CD14-positive monocyte (primary cell): ENCODE results near the gene TRAPPC4. TPM values are rescaled to one million over a fixed set of nuclear protein-coding genes. Genes with fewer than 3 reads are reported as not detected.
A peak's percentile ranks its signal among the peaks of the same experiment; 100 is the strongest.

ENCODE experiments used
- DNase-seq, 3 donors: peaks; one replicate each; pipeline ENCODE4 v3.0.0-alpha.2; 2011 to 2022
- H2AFZ ChIP-seq: 2 replicates; pipeline ENCODE4 v1.6.0; 2012; ENCODE audit warnings: mild to moderate bottlenecking, low read depth, low read length, inconsistent platforms; ENCODE audit not compliant: insufficient read depth, poor library complexity, severe bottlenecking
- H3K27ac ChIP-seq, 2 donors: 1 replicate in 1 of 2; 2 replicates in 1 of 2; pipeline ENCODE4 v1.5.1; 2012 to 2013; ENCODE audit warnings: low read length in 2 of 2, control low read depth in 1 of 2, inconsistent platforms in 1 of 2, low read depth in 1 of 2, mild to moderate bottlenecking in 1 of 2
- H3K27me3 ChIP-seq, 2 donors: one replicate each; pipeline versions ENCODE4 v1.6.0 to v1.6.1; 2011 to 2013; ENCODE audit warnings: low read length in 2 of 2; ENCODE audit not compliant: control insufficient read depth in 2 of 2, insufficient read depth in 2 of 2
- H3K36me3 ChIP-seq, 2 donors: replicated peaks in 1 of 2; 1 replicate in 1 of 2; 2 replicates in 1 of 2; pipeline versions ENCODE4 v1.5.1 to v1.6.1; 2012 to 2013; ENCODE audit warnings: low read length in 2 of 2, control low read depth in 1 of 2, inconsistent platforms in 1 of 2, mild to moderate bottlenecking in 1 of 2; ENCODE audit not compliant: insufficient read depth in 2 of 2, control insufficient read depth in 1 of 2
- H3K4me1 ChIP-seq, 2 donors: 1 replicate in 1 of 2; 2 replicates in 1 of 2; pipeline versions ENCODE4 v1.5.1 to v1.6.1; 2012 to 2013; ENCODE audit warnings: low read length in 2 of 2, control low read depth in 1 of 2, inconsistent platforms in 1 of 2, mild to moderate bottlenecking in 1 of 2, moderate library complexity in 1 of 2; ENCODE audit not compliant: insufficient read depth in 2 of 2, control insufficient read depth in 1 of 2
- H3K4me2 ChIP-seq: replicated peaks from 2 replicates; pipeline ENCODE3; 2012; ENCODE audit warnings: low read length, moderate library complexity, mild to moderate bottlenecking; ENCODE audit not compliant: poor library complexity, severe bottlenecking; ENCODE audit errors: extremely low read depth
- H3K4me3 ChIP-seq, 3 experiments: fragments of 200-600 bp in 1 of 3; sonication (generic) in 1 of 3; replicated peaks in 1 of 3; 1 replicate in 2 of 3; 2 replicates in 1 of 3; pipeline ENCODE4 v1.5.1; 2011 to 2013; ENCODE audit warnings: low read length in 3 of 3, mild to moderate bottlenecking in 3 of 3, control low read depth in 2 of 3, low read depth in 2 of 3, inconsistent platforms in 1 of 3, moderate library complexity in 1 of 3
- H3K79me2 ChIP-seq: 2 replicates; pipeline ENCODE4 v1.6.0; 2012; ENCODE audit warnings: mild to moderate bottlenecking, control low read depth, inconsistent platforms, low read length, moderate library complexity; ENCODE audit not compliant: insufficient read depth
- H3K9ac ChIP-seq: 2 replicates; pipeline ENCODE4 v1.6.0; 2017; ENCODE audit warnings: low read length, mild to moderate bottlenecking; ENCODE audit not compliant: insufficient read depth, poor library complexity, severe bottlenecking
- H3K9me3 ChIP-seq, 2 donors: replicated peaks in 1 of 2; 1 replicate in 1 of 2; 2 replicates in 1 of 2; pipeline versions ENCODE4 v1.5.1 to v1.6.1; 2012 to 2013; ENCODE audit warnings: low read length in 2 of 2, control low read depth in 1 of 2; ENCODE audit not compliant: control insufficient read depth in 1 of 2, insufficient read depth in 1 of 2
- H4K20me1 ChIP-seq: 2 replicates; pipeline ENCODE4 v1.6.0; 2012; ENCODE audit warnings: mild to moderate bottlenecking, low read length, control low read depth, moderate library complexity; ENCODE audit not compliant: insufficient read depth
- H3K27ac Mint-ChIP-seq, 7 donors: one replicate each; pipeline ENCODE4 v1.8.0; 2020; ENCODE audit warnings: mild to moderate bottlenecking in 7 of 7, mixed read lengths in 7 of 7, moderate library complexity in 6 of 7, inconsistent platforms in 2 of 7
- H3K27me3 Mint-ChIP-seq, 3 donors: one replicate each; pipeline ENCODE4 v1.8.0; 2021 to 2022; ENCODE audit warnings: low read depth in 3 of 3, mild to moderate bottlenecking in 3 of 3, mixed read lengths in 3 of 3, moderate library complexity in 3 of 3, inconsistent platforms in 1 of 3
- H3K36me3 Mint-ChIP-seq, 2 donors: one replicate each; pipeline ENCODE4 v1.8.0; 2020; ENCODE audit warnings: mixed read lengths in 2 of 2, inconsistent platforms in 1 of 2, mild to moderate bottlenecking in 1 of 2
- H3K4me1 Mint-ChIP-seq: one replicate; pipeline ENCODE4 v1.8.0; 2020; ENCODE audit warnings: mild to moderate bottlenecking, mixed read lengths
- H3K4me3 Mint-ChIP-seq, 2 donors: one replicate each; pipeline ENCODE4 v1.8.0; 2020; ENCODE audit warnings: mild to moderate bottlenecking in 2 of 2, mixed read lengths in 2 of 2, moderate library complexity in 1 of 2
- H3K9me3 Mint-ChIP-seq, 7 donors: one replicate each; pipeline ENCODE4 v1.8.0; 2020 to 2022; ENCODE audit warnings: mixed read lengths in 7 of 7, mild to moderate bottlenecking in 6 of 7, moderate library complexity in 6 of 7, inconsistent platforms in 2 of 7
- WGBS: methylation state at CpG from one replicate; pipeline ENCODE4 v1.1.5; 2013; ENCODE audit warnings: missing lambda C conversion rate; ENCODE audit not compliant: insufficient coverage; 5-methylcytosine and 5-hydroxymethylcytosine counted together
- intact Hi-C, 2 donors: fragments of 100-400 bp; cut with micrococcal nuclease; formaldehyde crosslinking; loops; one replicate each; pipeline versions ENCODE4 v1.15.0 to v1.15.1; 2023
- polyA plus RNA-seq, 3 donors: library from polyadenylated mRNA; depleted of rRNA in 1 of 3; unstranded in 2 of 3; stranded (reverse) in 1 of 3; fragments of 300-500 nt in 2 of 3; fragments of >200 nt in 1 of 3; fragmentation: Illumina TruSeq in 2 of 3; gene quantifications; 1 replicate in 2 of 3; 2 replicates in 1 of 3; pipeline ENCODE4 v1.2.3, GENCODE V29; 2012 to 2021
- TF ChIP-seq, protein P1 (sequence below): fragments of 200-600 bp; IDR thresholded peaks from one replicate; pipeline ENCODE4 v1.8.0; 2022; ENCODE audit warnings: antibody characterized with exemption, mild to moderate bottlenecking

Gene TRAPPC4
- polyA plus RNA-seq, 3 donors: 46.9 to 54.5 (median 50.0) TPM

DNA sequence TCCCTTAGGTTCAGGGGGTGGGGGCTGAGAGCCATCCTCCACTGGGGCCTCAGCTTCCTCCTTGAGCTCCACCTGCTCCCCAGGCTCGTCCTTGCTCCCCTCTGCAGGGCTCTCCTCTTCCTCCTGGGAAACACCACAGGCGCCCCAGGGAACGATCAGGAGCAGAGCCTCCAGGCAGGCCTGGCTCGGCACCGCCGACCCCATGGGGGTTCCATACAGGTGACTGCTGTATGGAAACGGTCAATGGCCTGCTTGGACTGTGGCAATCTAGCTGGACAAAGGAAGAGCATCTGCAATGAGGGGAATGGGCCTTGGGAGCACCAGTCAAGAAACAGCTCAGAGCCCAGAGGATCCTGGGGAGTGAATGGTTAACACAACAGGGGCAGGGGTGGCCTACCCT, 30.5 kb downstream of the TRAPPC4 start:
- Histone ChIP-seq H3K36me3 (peaks cover 68 to 99% of the 10 kb centered on the region in 2 donors), H3K4me1 (no peaks in the 10 kb centered on the region), H3K4me2 (no peak overlapping the region), H3K27me3 (no peaks in the 10 kb centered on the region), H2AFZ (no peak overlapping the region), H3K79me2 (no peaks in the 10 kb centered on the region), H3K4me3 (no peak overlapping the region), H4K20me1 (no peaks in the 10 kb centered on the region), H3K9me3 (no peaks in the 10 kb centered on the region), H3K9ac (no peak overlapping the region), H3K27ac (no peak overlapping the region)
- no peak for DNase-seq
- no peaks in the 10 kb centered on the region for H3K9me3 Mint-ChIP-seq
- peaks cover 0 to 1% (median 0%) of the 10 kb centered on the region in 3 donors for H3K27me3 Mint-ChIP-seq
- 91% methylated on average over 6 of the region's 7 CpGs for WGBS
- TF ChIP-seq, protein P1, sequence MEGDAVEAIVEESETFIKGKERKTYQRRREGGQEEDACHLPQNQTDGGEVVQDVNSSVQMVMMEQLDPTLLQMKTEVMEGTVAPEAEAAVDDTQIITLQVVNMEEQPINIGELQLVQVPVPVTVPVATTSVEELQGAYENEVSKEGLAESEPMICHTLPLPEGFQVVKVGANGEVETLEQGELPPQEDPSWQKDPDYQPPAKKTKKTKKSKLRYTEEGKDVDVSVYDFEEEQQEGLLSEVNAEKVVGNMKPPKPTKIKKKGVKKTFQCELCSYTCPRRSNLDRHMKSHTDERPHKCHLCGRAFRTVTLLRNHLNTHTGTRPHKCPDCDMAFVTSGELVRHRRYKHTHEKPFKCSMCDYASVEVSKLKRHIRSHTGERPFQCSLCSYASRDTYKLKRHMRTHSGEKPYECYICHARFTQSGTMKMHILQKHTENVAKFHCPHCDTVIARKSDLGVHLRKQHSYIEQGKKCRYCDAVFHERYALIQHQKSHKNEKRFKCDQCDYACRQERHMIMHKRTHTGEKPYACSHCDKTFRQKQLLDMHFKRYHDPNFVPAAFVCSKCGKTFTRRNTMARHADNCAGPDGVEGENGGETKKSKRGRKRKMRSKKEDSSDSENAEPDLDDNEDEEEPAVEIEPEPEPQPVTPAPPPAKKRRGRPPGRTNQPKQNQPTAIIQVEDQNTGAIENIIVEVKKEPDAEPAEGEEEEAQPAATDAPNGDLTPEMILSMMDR: no peak
- H3K27ac Mint-ChIP-seq: peak overlapping the region in 2 of 7 donors; percentile 46 to 60
- H3K4me1 Mint-ChIP-seq: no peaks in the 10 kb centered on the region
- intact Hi-C loops: no loop called here
- H3K4me3 Mint-ChIP-seq: no peak overlapping the region
- peaks cover 91 to 100% of the 10 kb centered on the region in 2 donors for H3K36me3 Mint-ChIP-seq

DNA sequence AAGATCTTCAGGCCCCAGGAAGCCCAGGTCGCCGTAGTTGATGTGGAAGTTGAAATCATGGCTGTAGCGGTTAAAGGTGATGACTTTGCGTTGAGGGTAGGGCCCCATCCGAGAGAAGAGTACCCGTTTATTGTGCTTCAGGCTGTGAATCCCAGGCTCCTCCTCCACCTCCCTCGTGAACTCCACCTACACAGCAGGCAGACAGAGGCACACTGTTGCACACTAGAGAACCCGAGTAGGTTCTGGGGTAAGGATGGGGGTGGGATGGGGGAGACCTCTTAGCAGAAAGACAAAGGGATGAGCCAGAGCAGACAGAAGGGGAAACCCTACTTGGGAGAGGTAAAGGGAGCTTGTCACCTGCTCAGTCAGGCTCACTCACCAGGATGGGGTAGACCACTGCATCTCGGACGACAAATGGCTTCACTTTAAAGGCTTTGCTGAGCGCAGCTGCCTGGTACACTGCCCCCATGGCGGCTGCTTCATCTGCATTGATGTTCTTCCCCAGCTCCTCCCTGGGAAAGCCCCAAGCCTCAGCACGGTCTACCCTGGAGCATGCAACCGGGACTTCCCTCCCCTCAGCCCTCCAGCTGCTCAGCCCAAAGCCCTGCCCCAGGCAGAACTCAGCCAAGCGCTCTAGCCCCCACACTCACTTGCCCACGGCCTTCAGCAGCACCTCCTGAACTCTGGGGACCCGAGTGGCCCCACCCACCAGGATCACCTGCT, 33.0 kb downstream of the TRAPPC4 start:
- no peak overlapping the region for H3K4me3 Mint-ChIP-seq

More for the DNA sequence above, 33.0 kb downstream of the TRAPPC4 start:
- DNase-seq: no peak
- H3K4me3 ChIP-seq: no peak overlapping the region
- no peak overlapping the region for H2AFZ ChIP-seq
- Mint-ChIP-seq H3K9me3 (no peaks in the 10 kb centered on the region), H3K4me1 (peaks cover 12% of the 10 kb centered on the region), H3K27me3 (peaks cover 0 to 1% (median 0%) of the 10 kb centered on the region in 3 donors), H3K27ac (peak overlapping the region in 2 of 7 donors; percentile 20 to 63), H3K36me3 (peaks cover 89% of the 10 kb centered on the region in 2 donors)
- intact Hi-C loops: no loop called here
- peaks cover 9 to 11% of the 10 kb centered on the region in 2 donors for H3K4me1 ChIP-seq
- no peaks in the 10 kb centered on the region for H3K9me3 ChIP-seq
- no peaks in the 10 kb centered on the region for H4K20me1 ChIP-seq
- H3K27ac ChIP-seq: no peak overlapping the region
- peaks cover 16% of the 10 kb centered on the region for H3K79me2 ChIP-seq
- no peaks in the 10 kb centered on the region for H3K27me3 ChIP-seq
- 97% methylated on average over 10 of the region's 17 CpGs for WGBS
- no peak overlapping the region for H3K4me2 ChIP-seq
- no peak overlapping the region for H3K9ac ChIP-seq
- TF ChIP-seq, protein P1: no peak
- peaks cover 72 to 90% of the 10 kb centered on the region in 2 donors for H3K36me3 ChIP-seq
